Liver (tissue), 3 donors: Measurements from ENCODE around the gene SLC44A1.

Experiments used
- CTCF ChIP-seq: fragments of 150-350 bp; IDR thresholded peaks from 2 replicates; pipeline ENCODE4 v1.5.1; 2017; ENCODE audit warnings: improper control_type of control experiment, low read depth, low read length; ENCODE audit not compliant: missing input control
- SP1 ChIP-seq: IDR thresholded peaks from 2 replicates; pipeline ENCODE4 v1.6.1; 2018; ENCODE audit warnings: antibody characterized with exemption, mild to moderate bottlenecking
- TAF1 ChIP-seq: conservative IDR thresholded peaks from 2 replicates; pipeline ENCODE4 v1.6.1; 2016; ENCODE audit warnings: antibody characterized with exemption, mild to moderate bottlenecking
- ZBTB33 ChIP-seq: IDR thresholded peaks from 2 replicates; pipeline ENCODE4 v1.6.1; 2016; ENCODE audit warnings: antibody characterized with exemption
- donor health status: healthy.
- donor health status: healthy.

GRCh38 chr9:105295986-105296385 is 51.5 kb downstream of the SLC44A1 start:
- TF ChIP-seq CTCF: no peak
- TF ChIP-seq SP1: no peak
- no peak for TF ChIP-seq TAF1
- TF ChIP-seq ZBTB33: no peak
